GM23248 (cell line): Measurements from ENCODE around the gene DPM3. TPM values are rescaled to one million over a fixed set of nuclear protein-coding genes. Genes with fewer than 3 reads are reported as not detected.
A peak's percentile ranks its signal among the peaks of the same experiment; 100 is the strongest.

Experiments
- DNase-seq: peaks from one replicate; pipeline ENCODE4 v3.0.0-alpha.2; 2015
- H2AFZ ChIP-seq: fragments of 200-600 bp; sonication (generic); 2 replicates; pipeline ENCODE4 v1.6.1; 2016; ENCODE audit warnings: antibody characterized with exemption
- H3F3A ChIP-seq: fragments of 200-600 bp; sonication (generic); 2 replicates; pipeline ENCODE4 v1.6.1; 2016; ENCODE audit warnings: mild to moderate bottlenecking, antibody characterized with exemption, mixed run types; ENCODE audit not compliant: insufficient read depth
- H3K27ac ChIP-seq: fragments of 200-600 bp; sonication (generic); 2 replicates; pipeline ENCODE4 v1.5.1; 2016; ENCODE audit warnings: mild to moderate bottlenecking
- H3K27me3 ChIP-seq: fragments of 200-600 bp; sonication (generic); replicated peaks from 2 replicates; pipeline ENCODE4 v1.6.1; 2016; ENCODE audit warnings: mild to moderate bottlenecking; ENCODE audit not compliant: insufficient read depth
- H3K36me3 ChIP-seq: fragments of 200-600 bp; sonication (generic); 2 replicates; pipeline ENCODE4 v1.6.1; 2016; ENCODE audit warnings: low read depth, mild to moderate bottlenecking
- H3K4me1 ChIP-seq: fragments of 200-600 bp; sonication (generic); 2 replicates; pipeline ENCODE4 v1.6.1; 2016; ENCODE audit warnings: mild to moderate bottlenecking; ENCODE audit not compliant: insufficient read depth
- H3K4me2 ChIP-seq: fragments of 200-600 bp; sonication (generic); one replicate; pipeline ENCODE4 v1.6.1; 2016; ENCODE audit warnings: mild to moderate bottlenecking; ENCODE audit not compliant: unreplicated experiment
- H3K4me3 ChIP-seq: fragments of 200-600 bp; sonication (generic); 2 replicates; pipeline ENCODE4 v1.5.1; 2016; ENCODE audit warnings: mild to moderate bottlenecking
- H3K79me2 ChIP-seq: fragments of 200-600 bp; sonication (generic); 2 replicates; pipeline ENCODE4 v1.6.1; 2016; ENCODE audit warnings: mild to moderate bottlenecking; ENCODE audit not compliant: insufficient read depth
- H3K9ac ChIP-seq: fragments of 200-600 bp; sonication (generic); 2 replicates; pipeline ENCODE4 v1.6.1; 2016; ENCODE audit warnings: mild to moderate bottlenecking
- H3K9me2 ChIP-seq: fragments of 200-600 bp; sonication (generic); 2 replicates; pipeline ENCODE4 v1.6.1; 2016; ENCODE audit warnings: mixed run types, mild to moderate bottlenecking, moderate library complexity; ENCODE audit not compliant: insufficient read depth
- H3K9me3 ChIP-seq: fragments of 200-600 bp; sonication (generic); one replicate; pipeline ENCODE4 v1.6.1; 2017; ENCODE audit warnings: low read depth
- H4K20me1 ChIP-seq: fragments of 200-600 bp; sonication (generic); 2 replicates; pipeline ENCODE4 v1.6.0; 2016; ENCODE audit not compliant: insufficient read depth
- EZH2 ChIP-seq: fragments of 200-600 bp; sonication (generic); IDR thresholded peaks from 2 replicates; pipeline ENCODE4 v1.6.1; 2018; ENCODE audit warnings: antibody characterized with exemption, mild to moderate bottlenecking; ENCODE audit not compliant: insufficient read depth, poor library complexity, severe bottlenecking
- EZH2phosphoT487 ChIP-seq: fragments of 200-600 bp; sonication (generic); IDR thresholded peaks from 2 replicates; pipeline ENCODE4 v1.6.1; 2018; ENCODE audit warnings: antibody characterized with exemption, moderate library complexity, mild to moderate bottlenecking, low read depth; ENCODE audit not compliant: insufficient read depth
- WGBS, 2 experiments: methylation state at CpG; one replicate each; pipeline ENCODE4 v1.1.6; 2015 to 2017; ENCODE audit warnings: low lambda C conversion rate in 2 of 2, low coverage in 1 of 2; ENCODE audit errors: missing lambda C conversion rate in 2 of 2; 5-methylcytosine and 5-hydroxymethylcytosine counted together
- in situ Hi-C: fragments of 300-500 bp; cut with MboI; formaldehyde crosslinking; loops from 2 replicates; pipeline ENCODE4 v1.15.0; 2020
- polyA plus RNA-seq: library from polyadenylated mRNA; unstranded; fragments of >200 nt; fragmentation: Nextera tagmentation; extraction: Ambion mirVana; gene quantifications from 2 replicates; pipeline ENCODE4 v1.2.1, GENCODE V29; 2016
- total RNA-seq: library from RNA; depleted of rRNA; stranded (reverse); fragments of >200 nt; shearing (Covaris generic); gene quantifications from 2 replicates; pipeline ENCODE4 v1.2.3, GENCODE V29; 2014

Gene DPM3
- total and polyA plus RNA-seq, 2 experiments from 2014 or later: 50.7 to 75.3 TPM

GRCh38 chr1:155176544-155177071 lies 36.3 kb upstream of the DPM3 start:
- no peak overlapping the region for H3K27ac ChIP-seq
- H3K79me2 ChIP-seq: peaks cover 14% of the 10 kb centered on the region
- H3K4me3 ChIP-seq: no peak overlapping the region
- H2AFZ ChIP-seq: no peak overlapping the region
- TF ChIP-seq EZH2phosphoT487 (no peak), EZH2 (no peak)
- WGBS, 2 experiments: 62% methylated on average over 8 of the region's 8 CpGs
- H3K9ac ChIP-seq: no peak overlapping the region
- no peaks in the 10 kb centered on the region for H3K27me3 ChIP-seq
- in situ Hi-C loops: no loop called here
- DNase-seq: peak; percentile 81
- H3K4me2 ChIP-seq: no peak overlapping the region
- H3K4me1 ChIP-seq: peaks cover 8% of the 10 kb centered on the region
- peaks cover 5% of the 10 kb centered on the region; the same call in 1 of the 2 replicates for H3F3A ChIP-seq
- no peaks in the 10 kb centered on the region; the same call in 1 of the 2 replicates for H3K36me3 ChIP-seq
- no peaks in the 10 kb centered on the region for H3K9me2 ChIP-seq
- H3K9me3 ChIP-seq: no peaks in the 10 kb centered on the region
- H4K20me1 ChIP-seq: no peaks in the 10 kb centered on the region

- Histone ChIP-seq H3K4me3 (no peak overlapping the region), H3K79me2 (peaks cover 21% of the 10 kb centered on the region), H4K20me1 (no peaks in the 10 kb centered on the region), H2AFZ (no peak overlapping the region), H3K4me1 (peaks cover 11% of the 10 kb centered on the region), H3K4me2 (no peak overlapping the region), H3F3A (peaks cover 5% of the 10 kb centered on the region; the same call in 1 of the 2 replicates), H3K9me3 (no peaks in the 10 kb centered on the region), H3K9me2 (no peaks in the 10 kb centered on the region), H3K27ac (no peak overlapping the region), H3K9ac (no peak overlapping the region), H3K27me3 (no peaks in the 10 kb centered on the region), H3K36me3 (no peaks in the 10 kb centered on the region; the same call in 1 of the 2 replicates)
- DNase-seq: no peak
- WGBS, 2 experiments: 90 to 91% methylated on average over 9 of the region's 9 CpGs
- TF ChIP-seq EZH2phosphoT487 (no peak), EZH2 (no peak)
- in situ Hi-C loops: no loop called here
Measured at GRCh38 chr1:155175927-155176371, 35.6 kb upstream of the DPM3 start.

GRCh38 chr1:155175281-155175926 lies 35.1 kb upstream of the DPM3 start:
- H3K36me3 ChIP-seq: peaks cover under 1% of the 10 kb centered on the region; the same call in 1 of the 2 replicates
- H3K4me3 ChIP-seq: no peak overlapping the region; the same call in 1 of the 2 replicates
- H3K4me1 ChIP-seq: peaks cover 11% of the 10 kb centered on the region
- no peak overlapping the region for H3K27ac ChIP-seq
- in situ Hi-C loops: no loop called here
- H4K20me1 ChIP-seq: no peaks in the 10 kb centered on the region
- no peak for DNase-seq
- H3K4me2 ChIP-seq: peak overlapping the region; percentile 97
- H3K9ac ChIP-seq: no peak overlapping the region
- no peaks in the 10 kb centered on the region for H3K27me3 ChIP-seq
- H2AFZ ChIP-seq: no peak overlapping the region
- 79 to 85% methylated on average over 12 of the region's 12 CpGs for WGBS, 2 experiments
- no peaks in the 10 kb centered on the region for H3K9me3 ChIP-seq
- H3K9me2 ChIP-seq: no peaks in the 10 kb centered on the region
- peaks cover 5% of the 10 kb centered on the region; the same call in 1 of the 2 replicates for H3F3A ChIP-seq
- no peak for TF ChIP-seq EZH2
- no peak for TF ChIP-seq EZH2phosphoT487
- peaks cover 26% of the 10 kb centered on the region for H3K79me2 ChIP-seq

GRCh38 chr1:155174324-155175280 lies 34.3 kb upstream of the DPM3 start:
- H4K20me1 ChIP-seq: no peaks in the 10 kb centered on the region
- H3K27me3 ChIP-seq: no peaks in the 10 kb centered on the region
- in situ Hi-C loops: no loop called here
- peak overlapping the region; percentile 97 for H3K4me2 ChIP-seq
- H2AFZ ChIP-seq: peak overlapping the region; percentile 82
- H3K9me3 ChIP-seq: no peaks in the 10 kb centered on the region
- WGBS, 2 experiments: 8 to 34% methylated on average over 4 to 35 of the region's 35 CpGs
- peak overlapping the region; percentile 96 for H3K9ac ChIP-seq
- TF ChIP-seq EZH2phosphoT487 (no peak), EZH2 (no peak)
- peaks cover 7% of the 10 kb centered on the region for H3F3A ChIP-seq
- H3K4me1 ChIP-seq: peaks cover 11% of the 10 kb centered on the region
- DNase-seq: peak; percentile 45
- peaks cover 32% of the 10 kb centered on the region for H3K79me2 ChIP-seq
- H3K4me3 ChIP-seq: peak overlapping the region; percentile 88
- no peaks in the 10 kb centered on the region for H3K9me2 ChIP-seq
- no peak overlapping the region for H3K27ac ChIP-seq
- H3K36me3 ChIP-seq: peaks cover 2% of the 10 kb centered on the region; the same call in 1 of the 2 replicates
